KMS-11 (cell line): Measurements from ENCODE around the gene IGSF8.

ENCODE experiments used
- H2AFZ ChIP-seq: fragments of 200-600 bp; sonication (generic); 2 replicates; pipeline ENCODE4 v1.6.1; 2016; ENCODE audit warnings: antibody characterized with exemption, mixed run types, low read depth
- H3K27ac ChIP-seq: fragments of 200-600 bp; sonication (generic); 2 replicates; pipeline ENCODE4 v1.6.1; 2016; ENCODE audit warnings: mild to moderate bottlenecking, mixed run types
- H3K27me3 ChIP-seq: fragments of 200-600 bp; sonication (generic); 2 replicates; pipeline ENCODE4 v1.6.1; 2017; ENCODE audit warnings: mild to moderate bottlenecking, low read depth, mixed run types, moderate library complexity; ENCODE audit not compliant: insufficient read depth
- H3K36me3 ChIP-seq: fragments of 200-600 bp; sonication (generic); 2 replicates; pipeline ENCODE4 v1.6.1; 2017; ENCODE audit warnings: mild to moderate bottlenecking, mixed run types; ENCODE audit not compliant: insufficient read depth
- H3K4me1 ChIP-seq: fragments of 200-600 bp; sonication (generic); 2 replicates; pipeline ENCODE4 v1.6.1; 2016; ENCODE audit warnings: mild to moderate bottlenecking, low read depth, mixed run types; ENCODE audit not compliant: poor library complexity, severe bottlenecking
- H3K4me2 ChIP-seq: fragments of 200-600 bp; sonication (generic); 2 replicates; pipeline ENCODE4 v1.7.0; 2016; ENCODE audit warnings: mild to moderate bottlenecking, mixed run types
- H3K4me3 ChIP-seq: fragments of 200-600 bp; sonication (generic); IDR thresholded peaks from 2 replicates; pipeline ENCODE4 v1.6.1; 2017; ENCODE audit warnings: low read depth, low read length, mixed read lengths; ENCODE audit not compliant: insufficient read depth
- H3K79me2 ChIP-seq: fragments of 200-600 bp; sonication (generic); 2 replicates; pipeline ENCODE4 v1.6.1; 2016; ENCODE audit warnings: low read depth, mixed run types; ENCODE audit not compliant: insufficient read depth
- H3K9ac ChIP-seq: fragments of 200-600 bp; sonication (generic); 2 replicates; pipeline ENCODE4 v1.6.1; 2016; ENCODE audit warnings: mild to moderate bottlenecking, mixed run types
- H4K20me1 ChIP-seq: fragments of 200-600 bp; sonication (generic); 2 replicates; pipeline ENCODE4 v1.6.1; 2016; ENCODE audit warnings: mild to moderate bottlenecking, mixed run types; ENCODE audit not compliant: insufficient read depth
- TF ChIP-seq, protein P1 (sequence below): fragments of 200-600 bp; sonication (generic); conservative IDR thresholded peaks from 2 replicates; pipeline ENCODE4 v1.6.1; 2017; ENCODE audit warnings: low read depth, mild to moderate bottlenecking, antibody characterized with exemption, low read length, moderate library complexity, mixed read lengths

The IGSF8 gene

DNA sequence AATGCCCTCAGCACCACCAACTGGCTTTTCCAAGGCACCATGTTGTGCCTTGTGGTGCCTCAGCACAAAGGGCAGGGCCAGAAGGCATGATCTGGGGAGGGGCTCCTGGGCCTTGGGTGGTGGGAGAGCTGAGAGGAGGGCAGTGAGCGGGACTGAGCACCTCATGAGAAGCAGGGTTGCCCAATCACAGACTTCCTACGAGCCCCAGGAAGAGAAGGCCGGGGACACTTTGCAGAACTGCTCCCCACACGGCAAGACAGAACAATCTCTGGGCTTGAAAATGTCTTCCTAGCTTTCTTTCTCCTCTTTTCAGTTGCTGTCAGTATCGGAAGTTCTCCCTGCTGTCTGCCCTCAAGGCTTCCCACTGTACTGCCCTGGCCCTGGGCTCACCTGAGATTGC lies 35.2 kb downstream of the IGSF8 start:
- Histone ChIP-seq H3K79me2 (no peaks in the 10 kb centered on the region), H3K4me1 (no peaks in the 10 kb centered on the region), H3K4me2 (no peak overlapping the region), H3K36me3 (no peaks in the 10 kb centered on the region), H3K27ac (no peak overlapping the region), H2AFZ (no peak overlapping the region), H3K9ac (no peak overlapping the region), H3K27me3 (no peaks in the 10 kb centered on the region), H3K4me3 (no peak overlapping the region), H4K20me1 (no peaks in the 10 kb centered on the region)
- TF ChIP-seq, protein P1, sequence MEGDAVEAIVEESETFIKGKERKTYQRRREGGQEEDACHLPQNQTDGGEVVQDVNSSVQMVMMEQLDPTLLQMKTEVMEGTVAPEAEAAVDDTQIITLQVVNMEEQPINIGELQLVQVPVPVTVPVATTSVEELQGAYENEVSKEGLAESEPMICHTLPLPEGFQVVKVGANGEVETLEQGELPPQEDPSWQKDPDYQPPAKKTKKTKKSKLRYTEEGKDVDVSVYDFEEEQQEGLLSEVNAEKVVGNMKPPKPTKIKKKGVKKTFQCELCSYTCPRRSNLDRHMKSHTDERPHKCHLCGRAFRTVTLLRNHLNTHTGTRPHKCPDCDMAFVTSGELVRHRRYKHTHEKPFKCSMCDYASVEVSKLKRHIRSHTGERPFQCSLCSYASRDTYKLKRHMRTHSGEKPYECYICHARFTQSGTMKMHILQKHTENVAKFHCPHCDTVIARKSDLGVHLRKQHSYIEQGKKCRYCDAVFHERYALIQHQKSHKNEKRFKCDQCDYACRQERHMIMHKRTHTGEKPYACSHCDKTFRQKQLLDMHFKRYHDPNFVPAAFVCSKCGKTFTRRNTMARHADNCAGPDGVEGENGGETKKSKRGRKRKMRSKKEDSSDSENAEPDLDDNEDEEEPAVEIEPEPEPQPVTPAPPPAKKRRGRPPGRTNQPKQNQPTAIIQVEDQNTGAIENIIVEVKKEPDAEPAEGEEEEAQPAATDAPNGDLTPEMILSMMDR: no peak

DNA sequence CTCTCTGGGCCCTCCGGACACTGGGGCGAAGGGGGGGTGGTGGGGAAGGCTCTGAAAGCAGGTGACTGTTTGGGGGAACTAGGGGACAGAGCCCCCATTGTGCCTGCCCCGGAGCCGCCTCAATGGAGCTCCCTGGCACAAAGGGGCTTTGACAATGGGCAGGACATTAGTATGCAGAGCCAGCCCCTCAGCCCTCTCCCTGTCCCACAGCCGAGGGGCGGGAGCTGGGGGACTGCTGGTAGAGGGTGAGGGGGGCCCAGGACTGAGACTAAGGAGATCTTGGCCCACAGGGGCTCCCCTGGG lies 36.2 kb downstream of the IGSF8 start:
- Histone ChIP-seq H4K20me1 (no peaks in the 10 kb centered on the region), H3K9ac (no peak overlapping the region), H3K4me2 (no peak overlapping the region), H3K4me3 (no peak overlapping the region), H3K27me3 (no peaks in the 10 kb centered on the region; the same call in 1 of the 2 replicates), H3K27ac (no peak overlapping the region), H2AFZ (no peak overlapping the region), H3K36me3 (no peaks in the 10 kb centered on the region), H3K79me2 (no peaks in the 10 kb centered on the region), H3K4me1 (no peaks in the 10 kb centered on the region)
- TF ChIP-seq, protein P1: no peak

DNA sequence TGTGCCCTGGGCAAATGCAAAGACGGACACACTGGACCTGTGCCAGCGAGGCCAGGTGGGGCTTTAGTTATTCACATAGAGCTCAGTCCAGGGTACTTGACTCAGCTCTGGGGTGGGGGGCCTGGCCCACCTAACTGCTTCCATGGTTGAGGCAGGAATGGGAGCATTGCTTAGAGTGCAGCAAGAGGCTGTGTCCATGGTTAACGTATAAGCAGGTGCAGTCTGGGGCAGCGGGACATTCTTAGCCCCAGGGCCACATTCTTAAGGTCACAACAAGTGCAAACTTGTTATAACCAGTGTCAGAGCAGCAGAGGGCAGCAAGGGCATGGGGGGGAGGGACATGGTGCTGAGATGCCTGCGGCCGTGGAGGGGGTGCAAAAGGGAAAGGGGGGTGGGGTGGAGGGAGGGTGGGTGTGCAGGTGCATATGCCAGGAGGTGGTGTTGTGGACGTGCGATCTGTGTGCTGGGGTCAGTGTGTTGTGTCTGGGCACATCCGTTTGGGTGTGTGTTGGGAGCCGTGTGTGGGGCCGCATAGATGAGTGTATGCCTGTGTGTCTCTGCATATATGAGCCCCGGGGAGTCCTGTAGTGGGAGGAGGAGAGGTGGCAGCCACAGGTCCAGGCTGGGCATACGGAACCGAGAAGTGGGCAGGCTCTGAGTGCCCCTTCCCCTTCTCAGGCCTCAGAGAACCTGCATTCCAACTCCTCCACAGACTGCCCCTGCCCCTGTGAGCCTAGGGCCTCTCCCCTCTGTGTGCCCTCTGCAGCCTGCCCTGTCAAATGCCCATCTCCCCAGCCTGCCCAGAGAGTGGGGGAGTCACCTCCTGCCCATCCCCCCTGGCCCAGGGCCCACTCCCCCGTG lies 36.8 kb downstream of the IGSF8 start:
- Histone ChIP-seq H3K4me3 (no peak overlapping the region), H3K79me2 (no peaks in the 10 kb centered on the region), H3K4me1 (no peaks in the 10 kb centered on the region), H3K27me3 (no peaks in the 10 kb centered on the region; the same call in 1 of the 2 replicates), H3K36me3 (no peaks in the 10 kb centered on the region), H4K20me1 (no peaks in the 10 kb centered on the region), H3K4me2 (no peak overlapping the region), H2AFZ (no peak overlapping the region), H3K9ac (no peak overlapping the region), H3K27ac (no peak overlapping the region)
- TF ChIP-seq, protein P1: no peak

DNA sequence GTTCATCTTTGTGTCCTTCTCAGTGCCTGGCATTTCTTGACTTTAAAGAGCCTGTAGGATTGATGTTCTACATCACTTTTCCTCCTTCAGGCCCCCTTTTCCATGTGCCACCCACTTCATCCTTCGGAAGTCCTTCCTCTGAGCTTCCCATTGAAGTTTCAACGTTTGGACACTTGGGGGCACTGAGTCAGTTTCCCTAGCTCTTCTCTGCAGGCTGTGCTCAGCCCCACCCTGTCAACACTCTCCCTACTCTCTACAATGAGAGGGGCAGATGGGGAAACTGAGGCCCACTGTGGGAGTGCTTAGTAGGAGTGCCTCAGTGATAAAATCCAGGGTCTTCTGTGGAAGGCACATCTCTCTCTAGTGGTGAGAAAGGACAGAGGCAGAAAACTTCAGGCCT lies 40.3 kb downstream of the IGSF8 start:
- no peak overlapping the region for H3K4me3 ChIP-seq
- H3K9ac ChIP-seq: no peak overlapping the region
- no peaks in the 10 kb centered on the region for H3K4me1 ChIP-seq
- no peaks in the 10 kb centered on the region for H3K36me3 ChIP-seq
- H4K20me1 ChIP-seq: no peaks in the 10 kb centered on the region
- no peak overlapping the region for H3K27ac ChIP-seq
- H2AFZ ChIP-seq: no peak overlapping the region
- peaks cover 2% of the 10 kb centered on the region; the same call in 1 of the 2 replicates for H3K27me3 ChIP-seq
- TF ChIP-seq, protein P1: no peak; the same call in 1 of the 2 replicates
- no peaks in the 10 kb centered on the region for H3K79me2 ChIP-seq
- no peak overlapping the region for H3K4me2 ChIP-seq
